Peyer's patch (tissue), 4 donors: ENCODE data around the gene LOXL3. TPM values are rescaled to one million over a fixed set of nuclear protein-coding genes. Genes with fewer than 3 reads are reported as not detected.
A peak's percentile ranks its signal among the peaks of the same experiment; 100 is the strongest.

Experiments used
- DNase-seq, 3 donors: peaks; one replicate each; pipeline ENCODE4 v3.0.0-alpha.2; 2017 to 2019
- H3K27ac ChIP-seq, 4 donors: fragments of 200-600 bp; sonication (generic); one replicate each; pipeline ENCODE4 v1.5.1; 2016 to 2019
- H3K27me3 ChIP-seq, 2 donors: fragments of 200-600 bp; sonication (generic); one replicate each; pipeline ENCODE4 v1.5.1; 2019
- H3K36me3 ChIP-seq, 3 donors: fragments of 200-600 bp; sonication (generic); one replicate each; pipeline ENCODE4 v1.5.1; 2016 to 2019
- H3K4me1 ChIP-seq, 4 donors: fragments of 200-600 bp; sonication (generic); one replicate each; pipeline ENCODE4 v1.5.1; 2016 to 2019
- H3K4me3 ChIP-seq, 4 donors: fragments of 200-600 bp; sonication (generic); 1 replicate in 3 of 4; 2 replicates in 1 of 4; pipeline ENCODE4 v1.5.1; 2016 to 2019; ENCODE audit warnings: mild to moderate bottlenecking in 1 of 4
- H3K9me3 ChIP-seq, 4 donors: fragments of 200-600 bp; sonication (generic); one replicate each; pipeline ENCODE4 v1.5.1; 2016 to 2019; ENCODE audit warnings: mild to moderate bottlenecking in 1 of 4
- CTCF ChIP-seq, 6 experiments: fragments of 450-650 bp in 4 of 6; fragments of 200-600 bp in 2 of 6; sonication (generic) in 1 of 6; IDR thresholded peaks; one replicate each; pipeline ENCODE4 v1.5.1; 2017 to 2019; ENCODE audit warnings: antibody characterized with exemption in 6 of 6, mild to moderate bottlenecking in 3 of 6, moderate library complexity in 1 of 6
- POLR2A ChIP-seq, 2 donors: fragments of 450-650 bp; IDR thresholded peaks; one replicate each; pipeline ENCODE4 v1.5.1; 2017; ENCODE audit warnings: antibody characterized with exemption in 2 of 2, mild to moderate bottlenecking in 2 of 2, moderate library complexity in 2 of 2
- total RNA-seq, 4 donors: library from RNA; depleted of rRNA; stranded (reverse); fragments of >200 nt; gene quantifications; one replicate each; pipeline ENCODE4 v1.1.0, GENCODE V29; 2016

LOXL3 gene
- total RNA-seq, 4 donors from 2014 or later: 0.88 to 8.0 (median 4.8) TPM

GRCh38 chr2:74536166-74536950, 17.4 kb downstream of the LOXL3 start:
- Histone ChIP-seq H3K4me3 (no peak overlapping the region), H3K4me1 (peaks cover 0 to 5% (median 4%) of the 10 kb centered on the region in 4 donors), H3K27ac (no peak overlapping the region), H3K27me3 (no peaks in the 10 kb centered on the region), H3K36me3 (peaks cover 0 to 11% (median 0%) of the 10 kb centered on the region in 3 donors), H3K9me3 (no peaks in the 10 kb centered on the region)
- no peak for DNase-seq
- TF ChIP-seq POLR2A (IDR thresholded peaks at IDR 0.05) (no peak), CTCF (IDR thresholded peaks at IDR 0.05) (no peak)

DNA sequence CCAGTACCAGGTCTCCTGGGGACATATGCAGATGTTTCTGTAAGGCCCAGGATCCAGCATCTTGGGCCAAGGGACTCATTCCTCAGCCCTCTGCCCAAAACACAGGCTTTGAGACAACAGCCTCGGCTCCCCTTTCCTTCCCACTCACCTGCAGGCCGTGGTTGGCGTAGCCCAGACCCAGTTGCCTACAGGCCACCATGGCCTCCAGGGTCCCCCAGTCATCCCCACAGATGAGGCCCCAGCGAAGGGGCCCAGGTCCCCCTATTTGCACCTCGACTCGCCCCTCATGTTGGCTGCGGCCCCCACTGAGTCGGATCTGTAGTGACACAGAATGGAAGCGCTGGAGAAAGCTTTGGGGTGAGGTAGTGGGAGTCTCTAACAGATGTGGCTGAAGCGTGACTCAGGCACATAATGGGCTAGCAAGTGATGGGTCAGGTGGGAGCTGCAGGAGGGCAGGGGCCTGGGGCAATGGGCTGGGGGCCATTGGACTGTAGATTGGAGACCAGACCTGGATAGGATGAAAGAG, 18.2 kb downstream of the LOXL3 start:
- no peak for DNase-seq

GRCh38 chr2:74534411-74534810, 19.3 kb downstream of the LOXL3 start:
- no peak overlapping the region for H3K4me3 ChIP-seq
- no peak for TF ChIP-seq POLR2A (IDR thresholded peaks at IDR 0.05)
- no peak for TF ChIP-seq CTCF (IDR thresholded peaks at IDR 0.05)
- no peaks in the 10 kb centered on the region for H3K27me3 ChIP-seq
- no peak for DNase-seq
- no peaks in the 10 kb centered on the region for H3K9me3 ChIP-seq
- no peak overlapping the region for H3K27ac ChIP-seq
- peaks cover 0 to 11% (median 0%) of the 10 kb centered on the region in 3 donors for H3K36me3 ChIP-seq
- H3K4me1 ChIP-seq: peaks cover 0 to 11% (median 8%) of the 10 kb centered on the region in 4 donors

More for the DNA sequence above, 18.2 kb downstream of the LOXL3 start:
- no peak overlapping the region for H3K4me3 ChIP-seq
- H3K9me3 ChIP-seq: no peaks in the 10 kb centered on the region
- TF ChIP-seq CTCF (IDR thresholded peaks at IDR 0.05): no peak
- TF ChIP-seq POLR2A (IDR thresholded peaks at IDR 0.05): no peak
- H3K4me1 ChIP-seq: peaks cover 0 to 11% (median 8%) of the 10 kb centered on the region in 4 donors
- no peak overlapping the region for H3K27ac ChIP-seq
- H3K36me3 ChIP-seq: peaks cover 0 to 11% (median 0%) of the 10 kb centered on the region in 3 donors
- H3K27me3 ChIP-seq: no peaks in the 10 kb centered on the region

GRCh38 chr2:74533464-74533863, 20.3 kb downstream of the LOXL3 start:
- Histone ChIP-seq H3K36me3 (peaks cover 0 to 11% (median 0%) of the 10 kb centered on the region in 3 donors), H3K27me3 (no peaks in the 10 kb centered on the region), H3K4me3 (no peak overlapping the region), H3K27ac (no peak overlapping the region), H3K9me3 (no peaks in the 10 kb centered on the region), H3K4me1 (peaks cover 0 to 16% (median 9%) of the 10 kb centered on the region in 4 donors)
- no peak for DNase-seq
- no peak for TF ChIP-seq POLR2A (IDR thresholded peaks at IDR 0.05)

DNA sequence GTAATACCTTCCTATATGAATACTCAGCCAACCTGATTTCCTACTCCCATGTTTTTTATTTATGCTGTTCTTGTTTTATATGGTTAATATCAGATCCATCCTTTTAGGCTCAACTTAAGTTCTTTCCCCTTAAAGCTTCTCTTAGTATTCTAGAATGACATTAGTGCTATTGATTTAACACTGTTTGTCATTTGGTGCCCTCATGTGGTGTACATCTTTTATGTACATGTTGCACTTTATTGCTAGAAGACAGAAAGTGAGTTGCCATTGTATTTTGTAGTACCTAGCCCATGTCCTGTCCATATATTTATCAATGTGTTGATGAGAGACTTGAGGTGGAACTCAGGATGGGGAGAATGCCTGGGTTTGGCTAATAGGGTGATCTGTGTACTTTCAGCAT, 21.5 kb downstream of the LOXL3 start:
- H3K9me3 ChIP-seq: no peaks in the 10 kb centered on the region
- H3K27me3 ChIP-seq: no peaks in the 10 kb centered on the region
- peaks cover 0 to 22% (median 11%) of the 10 kb centered on the region in 4 donors for H3K4me1 ChIP-seq
- no peak overlapping the region for H3K27ac ChIP-seq
- TF ChIP-seq POLR2A (IDR thresholded peaks at IDR 0.05) (no peak), CTCF (IDR thresholded peaks at IDR 0.05) (peak in 3 of 6 experiments; percentile 56 to 76 (median 60))
- no peak for DNase-seq
- peaks cover 0 to 20% (median 0%) of the 10 kb centered on the region in 3 donors for H3K36me3 ChIP-seq
- no peak overlapping the region for H3K4me3 ChIP-seq

GRCh38 chr2:74531666-74532065, 22.1 kb downstream of the LOXL3 start:
- Histone ChIP-seq H3K4me3 (no peak overlapping the region), H3K9me3 (no peaks in the 10 kb centered on the region), H3K4me1 (peaks cover 0 to 22% (median 11%) of the 10 kb centered on the region in 4 donors), H3K36me3 (peaks cover 0 to 26% (median 0%) of the 10 kb centered on the region in 3 donors), H3K27ac (no peak overlapping the region), H3K27me3 (no peaks in the 10 kb centered on the region)
- TF ChIP-seq POLR2A (IDR thresholded peaks at IDR 0.05) (no peak), CTCF (IDR thresholded peaks at IDR 0.05) (no peak)
- no peak for DNase-seq
